Smooth muscle cell (in vitro differentiated cells): ENCODE results near the gene TEX44. TPM values are rescaled to one million over a fixed set of nuclear protein-coding genes. Genes with fewer than 3 reads are reported as not detected.

Experiments
- DNase-seq: peaks from one replicate; lab custom pipeline; 2025; ENCODE audit not compliant: unreplicated experiment; lab: John Stamatoyannopoulos, UW
- H2AFZ ChIP-seq: fragments of 200-600 bp; sonication (generic); 2 replicates; pipeline ENCODE4 v1.6.0; 2016; ENCODE audit warnings: antibody characterized with exemption, low read depth, mild to moderate bottlenecking
- H3F3A ChIP-seq: fragments of 200-600 bp; sonication (generic); 2 replicates; pipeline ENCODE4 v1.6.0; 2017; ENCODE audit warnings: antibody characterized with exemption, low read depth
- H3K27ac ChIP-seq: fragments of 200-600 bp; sonication (generic); 2 replicates; pipeline ENCODE4 v1.5.1; 2016; ENCODE audit warnings: low read depth, mild to moderate bottlenecking
- H3K27me3 ChIP-seq: fragments of 200-600 bp; sonication (generic); 2 replicates; pipeline ENCODE4 v1.6.1; 2016; ENCODE audit warnings: low read depth, mild to moderate bottlenecking
- H3K36me3 ChIP-seq: fragments of 200-600 bp; sonication (generic); 2 replicates; pipeline ENCODE4 v1.5.1; 2016; ENCODE audit warnings: low read depth
- H3K4me1 ChIP-seq: fragments of 200-600 bp; sonication (generic); 2 replicates; pipeline ENCODE4 v1.5.1; 2016; ENCODE audit warnings: low read depth
- H3K4me2 ChIP-seq: fragments of 200-600 bp; sonication (generic); 2 replicates; pipeline ENCODE4 v1.6.0; 2016; ENCODE audit warnings: mild to moderate bottlenecking
- H3K4me3 ChIP-seq: fragments of 200-600 bp; sonication (generic); 2 replicates; pipeline ENCODE4 v1.5.1; 2016; ENCODE audit warnings: mild to moderate bottlenecking
- H3K79me2 ChIP-seq: fragments of 200-600 bp; sonication (generic); 2 replicates; pipeline ENCODE4 v1.6.0; 2016; ENCODE audit warnings: low read depth, mild to moderate bottlenecking
- H3K9ac ChIP-seq: fragments of 200-600 bp; sonication (generic); 2 replicates; pipeline ENCODE4 v1.6.0; 2016; ENCODE audit warnings: low read depth
- H3K9me3 ChIP-seq: fragments of 200-600 bp; sonication (generic); replicated peaks from 2 replicates; pipeline ENCODE4 v1.5.1; 2016; ENCODE audit warnings: low read depth
- H4K20me1 ChIP-seq: fragments of 200-600 bp; sonication (generic); 2 replicates; pipeline ENCODE4 v1.6.0; 2016; ENCODE audit warnings: low read depth
- WGBS: methylation state at CpG from one replicate; pipeline ENCODE4 v1.1.7; 2016; ENCODE audit warnings: low lambda C conversion rate; 5-methylcytosine and 5-hydroxymethylcytosine counted together
- polyA plus RNA-seq: library from polyadenylated mRNA; unstranded; fragments of >200 nt; fragmentation: Nextera tagmentation; extraction: Ambion mirVana; gene quantifications from 2 replicates; pipeline ENCODE4 v1.2.1, GENCODE V29; 2016
- total RNA-seq: library from RNA; depleted of rRNA; stranded (reverse); fragments of >200 nt; gene quantifications from 2 replicates; pipeline ENCODE4 v1.2.3, GENCODE V29; 2014
- TF ChIP-seq, protein P1 (sequence below): fragments of 200-600 bp; sonication (generic); IDR thresholded peaks from 2 replicates; pipeline ENCODE4 v1.5.1; 2017; ENCODE audit warnings: borderline replicate concordance, mild to moderate bottlenecking, antibody characterized with exemption; ENCODE audit not compliant: insufficient read depth, poor library complexity, severe bottlenecking

The TEX44 gene
- total and polyA plus RNA-seq, 2 experiments from 2014 or later = not detected

- H3K4me1 ChIP-seq = peaks cover 7% of the 10 kb centered on the region
- peak overlapping the region; percentile 41 for H3K4me2 ChIP-seq
- H3K9ac ChIP-seq = no peak overlapping the region
- DNase-seq = no peak
- H2AFZ ChIP-seq = peak overlapping the region; percentile 54
- H3K27me3 ChIP-seq = no peaks in the 10 kb centered on the region
- H3K4me3 ChIP-seq = no peak overlapping the region
- H3K27ac ChIP-seq = peak overlapping the region; percentile 37
- WGBS = 64% methylated on average over 14 of the region's 14 CpGs
- H3K79me2 ChIP-seq = no peaks in the 10 kb centered on the region
- no peaks in the 10 kb centered on the region for H4K20me1 ChIP-seq
- no peaks in the 10 kb centered on the region for H3K36me3 ChIP-seq
- no peaks in the 10 kb centered on the region for H3K9me3 ChIP-seq
- peaks cover 7% of the 10 kb centered on the region for H3F3A ChIP-seq
- TF ChIP-seq, protein P1, sequence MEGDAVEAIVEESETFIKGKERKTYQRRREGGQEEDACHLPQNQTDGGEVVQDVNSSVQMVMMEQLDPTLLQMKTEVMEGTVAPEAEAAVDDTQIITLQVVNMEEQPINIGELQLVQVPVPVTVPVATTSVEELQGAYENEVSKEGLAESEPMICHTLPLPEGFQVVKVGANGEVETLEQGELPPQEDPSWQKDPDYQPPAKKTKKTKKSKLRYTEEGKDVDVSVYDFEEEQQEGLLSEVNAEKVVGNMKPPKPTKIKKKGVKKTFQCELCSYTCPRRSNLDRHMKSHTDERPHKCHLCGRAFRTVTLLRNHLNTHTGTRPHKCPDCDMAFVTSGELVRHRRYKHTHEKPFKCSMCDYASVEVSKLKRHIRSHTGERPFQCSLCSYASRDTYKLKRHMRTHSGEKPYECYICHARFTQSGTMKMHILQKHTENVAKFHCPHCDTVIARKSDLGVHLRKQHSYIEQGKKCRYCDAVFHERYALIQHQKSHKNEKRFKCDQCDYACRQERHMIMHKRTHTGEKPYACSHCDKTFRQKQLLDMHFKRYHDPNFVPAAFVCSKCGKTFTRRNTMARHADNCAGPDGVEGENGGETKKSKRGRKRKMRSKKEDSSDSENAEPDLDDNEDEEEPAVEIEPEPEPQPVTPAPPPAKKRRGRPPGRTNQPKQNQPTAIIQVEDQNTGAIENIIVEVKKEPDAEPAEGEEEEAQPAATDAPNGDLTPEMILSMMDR = no peak
Measured at GRCh38 chr2:231632559-231633142, 40.0 kb downstream of the TEX44 start.

GRCh38 chr2:231633241-231633976 lies 40.7 kb downstream of the TEX44 start:
- Histone ChIP-seq H4K20me1 (no peaks in the 10 kb centered on the region), H3K9me3 (no peaks in the 10 kb centered on the region), H3K79me2 (no peaks in the 10 kb centered on the region), H3K9ac (no peak overlapping the region), H3K4me1 (peaks cover 7% of the 10 kb centered on the region), H3K27ac (peak overlapping the region; percentile 37), H2AFZ (peak overlapping the region; percentile 54), H3K4me3 (no peak overlapping the region), H3K36me3 (no peaks in the 10 kb centered on the region), H3K4me2 (peak overlapping the region; percentile 41), H3F3A (peaks cover 7% of the 10 kb centered on the region), H3K27me3 (no peaks in the 10 kb centered on the region)
- no peak for DNase-seq
- WGBS = 93% methylated on average over 13 of the region's 13 CpGs
- TF ChIP-seq, protein P1 = no peak

DNA sequence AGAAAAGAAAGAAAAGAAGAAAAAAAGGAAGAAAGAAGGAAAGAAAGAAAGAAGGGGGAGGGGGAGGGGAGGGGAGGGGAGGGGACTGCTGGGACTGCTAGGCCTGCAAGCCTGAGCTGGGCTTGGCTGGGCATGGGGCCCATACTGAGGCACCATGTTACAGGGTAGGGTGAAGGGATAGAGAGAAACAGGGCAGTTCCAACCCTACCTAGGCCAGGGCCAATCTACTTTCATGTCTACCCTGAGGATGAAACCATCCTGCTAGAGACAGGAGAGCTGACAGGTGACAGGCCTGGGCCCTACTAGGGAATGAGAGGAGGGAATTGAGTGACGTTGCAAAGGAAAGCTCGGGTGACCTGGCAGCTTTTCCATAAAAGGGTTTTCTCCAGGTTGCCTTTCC lies 41.7 kb downstream of the TEX44 start:
- Histone ChIP-seq H3K4me3 (no peak overlapping the region), H4K20me1 (no peaks in the 10 kb centered on the region), H3K9ac (no peak overlapping the region), H3K9me3 (no peaks in the 10 kb centered on the region), H3K4me2 (no peak overlapping the region), H3K4me1 (peaks cover 7% of the 10 kb centered on the region), H3F3A (peaks cover 7% of the 10 kb centered on the region), H3K36me3 (no peaks in the 10 kb centered on the region), H2AFZ (no peak overlapping the region), H3K27me3 (no peaks in the 10 kb centered on the region), H3K79me2 (no peaks in the 10 kb centered on the region), H3K27ac (no peak overlapping the region)
- TF ChIP-seq, protein P1 = no peak
- 88% methylated on average over 2 of the region's 2 CpGs for WGBS
- no peak for DNase-seq
